ENCODE results near the gene PPM1L.

The PPM1L gene

DNA sequence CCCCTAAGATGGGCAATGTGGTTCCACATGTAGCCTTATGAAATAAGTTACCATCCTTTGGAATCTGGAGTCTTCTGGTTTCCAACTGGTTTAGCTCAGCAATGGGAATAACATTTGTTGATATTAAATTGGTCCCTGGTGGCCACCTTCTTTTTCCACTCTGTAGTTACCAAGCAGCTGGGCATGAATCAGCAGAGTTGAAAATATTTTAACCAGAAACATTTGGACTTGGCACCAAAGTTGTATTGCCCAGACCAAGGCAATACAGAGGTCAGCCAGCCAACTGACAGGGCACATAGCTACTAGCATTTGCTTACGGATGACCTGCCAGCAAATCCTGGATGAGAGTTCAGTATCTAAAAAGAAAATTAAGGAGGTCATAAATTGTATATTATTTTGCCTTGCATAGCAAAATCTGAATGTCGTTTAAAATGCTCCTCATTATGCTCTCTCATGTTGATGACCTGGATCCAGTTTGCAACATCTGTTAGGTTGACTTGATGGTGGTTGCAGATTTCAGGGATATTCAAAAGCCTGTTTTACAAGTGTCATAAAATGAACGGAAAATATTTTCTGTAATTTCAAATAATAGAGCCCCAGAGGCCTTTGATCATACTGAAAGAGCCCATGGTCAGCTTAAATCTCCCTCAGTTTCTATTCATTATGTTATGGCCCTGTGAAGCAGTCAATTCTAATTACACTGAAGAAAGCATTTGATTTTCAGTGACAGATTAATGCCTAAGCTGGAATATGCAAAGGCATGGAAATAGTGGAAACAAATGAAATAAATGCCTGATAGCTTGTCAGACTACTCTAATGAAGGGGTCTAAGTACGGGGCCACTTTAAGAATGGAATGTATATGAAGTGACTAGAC is 54.6 kb downstream of the PPM1L start:
- no peak for DNase-seq

GRCh38 chr3:160811237-160811548 is 55.2 kb downstream of the PPM1L start:
- no peak for DNase-seq

DNA sequence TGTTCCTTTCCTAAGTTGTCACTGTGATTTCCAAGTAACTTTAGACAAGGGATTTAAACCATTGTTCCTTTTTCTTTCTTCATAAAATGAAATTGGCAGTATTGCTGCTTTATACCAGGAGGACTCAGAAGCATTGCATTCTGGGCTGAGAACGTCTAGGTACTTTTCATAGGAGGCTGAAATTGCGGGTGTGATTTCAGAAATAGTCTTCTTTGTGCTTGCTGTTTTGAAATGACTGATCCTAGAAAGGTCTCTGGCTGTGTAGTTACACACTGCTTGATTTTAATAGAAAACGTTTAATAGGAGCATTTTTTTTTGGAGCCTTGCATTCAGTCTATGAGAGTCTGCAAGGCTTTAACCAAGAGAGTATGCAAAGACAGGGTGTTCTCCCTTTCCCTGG is 56.3 kb downstream of the PPM1L start:
- DNase-seq: no peak

DNA sequence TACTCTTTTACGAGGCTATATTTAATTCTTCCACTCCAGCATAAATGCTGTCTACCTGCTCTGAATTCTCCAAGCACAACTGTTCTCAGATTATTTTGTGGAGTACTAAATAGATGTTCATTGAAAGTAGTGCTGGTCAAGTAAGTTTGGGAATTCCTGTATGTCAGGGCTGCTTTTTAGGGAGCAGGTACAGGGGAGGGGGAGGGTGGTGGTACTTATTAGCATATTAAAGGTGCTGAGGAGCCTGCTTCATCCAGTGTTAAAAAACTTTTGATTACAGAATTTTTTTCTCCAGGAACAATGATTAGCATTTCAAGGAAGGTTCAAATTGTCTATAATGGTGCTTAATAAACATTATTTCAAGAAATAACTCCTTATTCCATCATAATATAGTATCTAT is 59.2 kb downstream of the PPM1L start:
- no peak for DNase-seq

DNA sequence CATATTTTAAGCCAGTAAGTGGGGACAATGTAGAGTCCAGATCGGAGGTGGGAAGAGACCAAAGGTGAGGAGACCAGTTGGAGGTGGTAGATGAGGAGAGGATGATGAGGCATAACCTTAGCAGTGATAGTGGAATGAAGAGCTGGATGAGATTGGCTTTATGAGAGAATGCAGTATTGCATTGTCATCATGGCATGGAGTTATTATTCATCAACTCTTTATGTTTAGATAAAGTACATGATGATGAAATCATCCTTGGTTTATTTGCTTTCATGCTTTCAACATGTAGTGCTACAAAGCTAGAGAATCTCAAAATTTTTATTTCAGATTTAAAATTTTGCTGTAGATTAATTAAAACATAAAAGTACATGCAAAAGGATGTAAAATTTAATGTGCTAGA is 64.0 kb downstream of the PPM1L start:
- DNase-seq: no peak

DNA sequence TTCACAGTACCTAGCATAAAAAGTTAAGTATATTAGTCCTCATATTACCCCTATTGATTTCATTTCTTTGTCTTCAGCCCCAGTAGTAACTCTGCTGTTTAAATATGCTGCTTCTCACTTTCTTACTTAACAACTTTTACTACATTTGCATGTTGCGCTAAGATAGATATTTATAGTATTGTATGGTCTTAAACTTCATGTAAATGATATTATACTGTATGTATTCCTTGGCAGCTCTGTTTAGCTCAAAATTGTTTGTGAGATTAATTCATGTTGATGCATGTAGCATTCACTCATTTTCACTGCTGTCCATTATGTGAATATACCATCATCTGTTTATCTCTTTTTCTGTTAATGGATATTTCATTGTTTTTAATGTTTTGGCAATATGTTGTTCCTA is 64.4 kb downstream of the PPM1L start:
- no peak for DNase-seq

GRCh38 chr3:160822936-160823335 is 66.9 kb downstream of the PPM1L start:
- DNase-seq: no peak

GRCh38 chr3:160825311-160825800 is 69.3 kb downstream of the PPM1L start:
- no peak for DNase-seq

DNA sequence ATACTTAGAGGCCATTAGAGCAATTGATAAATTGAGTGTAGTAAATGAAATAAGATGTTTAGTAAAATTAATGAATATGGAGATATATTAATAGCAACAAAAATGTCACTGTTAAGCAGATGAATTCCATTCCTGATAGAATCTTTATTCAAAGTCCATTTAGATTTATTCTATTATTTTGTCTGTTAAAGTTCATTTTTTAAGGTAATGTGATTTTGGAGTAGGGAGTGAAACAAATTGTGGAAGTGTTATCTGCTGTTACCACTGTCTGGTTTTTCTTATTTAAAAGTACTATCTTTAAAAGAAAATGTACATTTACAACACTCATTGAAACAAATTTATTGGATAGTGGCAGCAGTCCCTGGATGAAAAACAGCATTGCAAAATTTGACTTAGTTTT is 70.4 kb downstream of the PPM1L start:
- DNase-seq: no peak

DNA sequence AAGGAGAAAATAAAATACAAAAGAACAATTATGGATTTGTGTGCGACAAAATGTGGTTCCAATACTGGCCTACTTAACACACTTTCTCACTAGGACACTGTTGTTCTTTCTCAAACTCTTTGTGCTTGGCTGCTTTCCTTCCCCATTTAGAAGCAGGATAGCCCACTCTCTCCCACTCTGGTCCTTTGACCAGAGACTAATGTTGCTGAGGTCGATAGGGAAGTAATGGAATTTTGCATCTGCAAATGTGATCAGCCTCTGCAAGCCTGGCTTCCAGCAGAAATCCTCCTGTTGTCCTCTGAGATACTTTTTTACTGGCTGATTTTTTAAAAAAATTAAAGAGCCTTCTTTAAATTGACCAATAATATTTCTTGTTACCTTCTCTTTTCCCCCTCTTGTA is 71.0 kb downstream of the PPM1L start:
- no peak for DNase-seq

DNA sequence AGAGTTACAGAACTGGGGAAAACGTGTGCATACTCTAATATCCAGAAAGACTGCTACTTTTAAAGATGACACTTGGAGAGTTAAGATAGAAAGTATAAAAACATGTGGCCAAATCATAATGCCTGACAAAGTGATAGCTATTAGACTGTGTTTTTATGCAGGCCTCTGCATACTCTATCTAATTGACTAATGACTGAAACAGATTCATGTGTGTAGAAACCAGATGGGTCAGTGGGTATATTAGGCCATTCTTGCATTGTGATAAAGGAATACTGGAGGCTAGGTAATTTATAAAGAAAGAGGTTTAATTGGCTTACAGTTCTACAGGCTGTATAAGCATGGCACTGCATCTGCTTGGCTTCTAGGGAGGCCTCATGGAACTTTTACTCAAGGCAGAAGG is 71.5 kb downstream of the PPM1L start:
- DNase-seq: no peak

DNA sequence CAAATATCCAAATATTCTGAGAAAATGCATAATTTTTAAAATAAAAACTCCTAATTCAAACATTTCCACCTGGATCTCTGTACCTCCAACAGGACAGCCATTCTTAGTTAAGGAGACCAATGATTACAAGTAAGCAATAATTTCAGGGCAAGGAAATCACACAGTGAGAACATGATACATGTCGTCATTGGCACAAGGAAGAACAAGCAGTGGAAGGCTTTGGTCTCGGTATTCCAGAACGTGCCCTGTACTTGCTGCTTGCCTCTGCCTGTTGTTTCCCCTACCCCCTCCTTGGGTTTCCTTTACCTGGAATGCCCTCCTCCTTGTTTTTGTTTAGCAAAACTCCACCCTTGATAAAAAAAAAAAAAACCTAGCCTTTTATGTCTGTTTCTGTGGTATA is 72.8 kb downstream of the PPM1L start:
- DNase-seq: no peak

GRCh38 chr3:160829486-160830009 is 73.5 kb downstream of the PPM1L start:
- no peak for DNase-seq

- no peak for DNase-seq
These were observed 74.8 kb downstream of the PPM1L start for GRCh38 chr3:160830796-160831195.

DNA sequence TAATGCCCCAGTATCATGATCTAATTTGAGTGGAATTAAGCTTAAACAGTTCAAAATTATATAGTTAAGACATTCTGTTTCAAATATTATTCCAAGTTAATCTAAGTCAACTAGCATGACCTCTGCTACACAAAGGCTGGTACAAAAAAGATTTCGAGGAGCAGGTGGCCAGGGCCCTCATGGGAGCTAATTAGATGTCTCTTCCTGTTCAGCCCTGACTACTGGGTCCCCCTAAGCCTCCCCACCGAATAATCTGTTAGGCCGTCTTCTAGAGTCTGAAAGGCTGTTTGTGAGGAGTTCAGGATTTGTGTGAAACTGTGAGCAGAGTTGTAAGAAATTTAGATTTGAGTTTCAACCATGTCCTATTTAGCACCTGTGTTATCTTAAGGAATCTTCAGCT is 75.4 kb downstream of the PPM1L start:
- DNase-seq: no peak

DNA sequence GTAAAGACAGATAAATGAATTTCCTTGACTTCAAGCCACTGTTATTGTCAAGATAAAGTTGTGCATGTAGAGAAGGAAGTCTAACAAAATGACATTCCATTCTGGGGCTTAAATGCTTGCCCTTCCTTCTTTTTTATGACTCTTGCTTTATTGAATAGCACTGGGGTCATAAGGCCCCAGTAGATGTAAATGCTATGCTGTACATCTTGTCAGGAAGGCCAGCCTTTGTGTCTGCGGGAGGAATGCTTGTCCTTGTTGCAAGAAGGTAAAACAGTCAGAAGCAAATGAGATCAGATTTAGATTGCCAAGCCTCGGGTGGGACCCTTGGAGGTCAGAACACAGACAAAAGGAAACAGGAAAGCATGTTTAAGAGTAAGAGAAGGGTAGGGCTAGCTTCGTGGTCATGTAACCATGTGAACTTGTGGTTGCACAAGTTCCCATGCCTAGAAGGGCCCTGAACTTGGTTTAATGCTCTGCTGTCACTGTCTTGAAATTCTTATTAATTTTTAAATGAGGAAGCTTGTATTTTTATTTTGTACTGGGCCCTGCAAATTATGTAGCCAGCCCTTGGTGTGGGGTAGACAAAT is 81.5 kb downstream of the PPM1L start:
- DNase-seq: no peak

DNA sequence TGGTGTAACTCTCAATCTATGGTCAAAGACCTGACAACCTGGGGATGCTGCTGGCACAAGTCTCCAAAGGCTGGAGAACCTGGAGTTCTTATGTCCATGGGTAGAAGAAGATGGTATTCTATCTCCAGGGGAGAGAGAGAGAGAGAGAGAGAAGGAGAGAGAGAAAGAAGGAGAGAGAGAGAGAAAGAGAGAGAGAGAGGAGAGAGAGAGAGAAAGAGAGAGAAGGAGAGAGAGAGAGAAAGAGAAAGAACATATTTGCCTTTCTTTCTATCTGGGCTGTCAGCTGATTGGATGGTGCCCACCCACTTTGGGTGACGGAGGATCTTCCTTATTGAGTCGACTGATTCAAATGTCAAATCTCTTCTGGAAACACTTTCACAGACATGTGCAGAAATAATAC is 84.6 kb downstream of the PPM1L start:
- no peak for DNase-seq

- DNase-seq: no peak
These were observed 85.4 kb downstream of the PPM1L start for GRCh38 chr3:160841455-160841854.

DNA sequence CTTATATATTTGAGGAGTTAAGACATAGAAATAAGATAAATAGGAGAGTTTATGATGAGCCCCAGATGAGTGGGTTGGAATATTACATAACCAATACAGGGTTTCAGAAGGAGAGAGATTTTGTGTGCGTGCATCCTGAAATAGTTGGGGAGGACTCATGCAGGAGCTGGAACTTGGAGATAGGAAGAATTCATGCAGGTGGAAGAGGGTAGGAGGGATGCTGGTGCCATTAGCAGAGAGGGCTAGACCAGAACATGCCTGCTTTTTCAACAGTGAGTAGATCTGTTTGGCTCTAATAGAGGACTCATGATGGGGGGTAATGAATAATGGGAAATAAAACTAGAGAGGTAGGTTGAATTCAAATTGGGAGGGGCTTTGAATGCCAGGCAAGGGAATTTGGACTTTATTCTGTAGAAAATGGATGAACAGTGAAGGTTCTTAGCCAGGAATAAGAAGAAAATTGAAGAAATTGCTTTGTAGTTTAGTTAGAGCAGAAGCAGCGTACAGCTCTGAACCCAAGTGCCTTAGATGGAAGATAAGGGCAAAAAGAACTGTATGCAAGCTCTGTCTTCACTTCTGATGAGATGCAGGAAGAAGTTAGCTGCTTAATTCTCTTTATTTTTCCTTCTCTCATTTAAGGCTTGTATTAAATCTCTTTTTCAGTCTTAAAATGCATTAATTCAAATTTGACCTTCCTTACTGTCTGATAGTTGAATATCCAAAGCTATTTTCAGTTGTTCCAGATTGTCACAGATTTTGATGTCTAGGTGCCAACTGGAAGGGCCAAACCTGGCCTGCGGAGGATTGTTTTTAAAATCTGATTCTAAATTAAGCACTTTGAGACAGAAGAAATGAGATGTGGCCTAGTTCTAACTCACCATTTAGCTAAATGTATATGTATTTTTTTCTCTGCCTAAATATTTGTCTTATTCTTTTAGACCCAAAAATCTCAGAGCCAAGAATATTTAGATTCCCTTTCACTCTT is 86.3 kb downstream of the PPM1L start:
- no peak for DNase-seq

DNA sequence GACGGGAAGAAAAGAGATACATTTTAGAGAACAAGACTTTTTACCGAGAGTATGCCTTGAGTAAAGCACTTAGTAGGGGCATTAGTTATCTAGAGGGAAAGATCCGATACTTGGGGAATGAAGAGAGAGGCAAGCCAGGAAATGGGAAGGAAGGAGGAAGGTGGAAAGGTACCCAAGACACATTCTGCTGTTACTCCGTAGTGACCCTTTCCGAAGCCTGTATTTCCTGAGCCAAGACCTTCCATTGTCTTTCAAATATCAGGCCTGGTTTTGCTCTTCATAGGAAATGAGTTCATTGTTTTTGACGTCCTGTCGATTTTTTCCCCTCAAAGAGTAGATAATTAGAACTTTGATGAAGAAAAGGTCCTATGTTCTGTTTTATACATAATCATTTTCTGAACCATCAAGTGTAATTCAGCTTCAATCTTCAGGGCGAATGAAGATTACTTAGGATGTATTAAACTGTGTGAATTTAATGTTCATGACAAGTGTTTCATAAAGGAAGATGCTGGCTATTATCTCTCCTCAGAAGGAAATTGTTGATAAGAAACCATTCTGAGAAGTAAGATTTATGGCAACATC is 95.7 kb downstream of the PPM1L start:
- DNase-seq: no peak

DNA sequence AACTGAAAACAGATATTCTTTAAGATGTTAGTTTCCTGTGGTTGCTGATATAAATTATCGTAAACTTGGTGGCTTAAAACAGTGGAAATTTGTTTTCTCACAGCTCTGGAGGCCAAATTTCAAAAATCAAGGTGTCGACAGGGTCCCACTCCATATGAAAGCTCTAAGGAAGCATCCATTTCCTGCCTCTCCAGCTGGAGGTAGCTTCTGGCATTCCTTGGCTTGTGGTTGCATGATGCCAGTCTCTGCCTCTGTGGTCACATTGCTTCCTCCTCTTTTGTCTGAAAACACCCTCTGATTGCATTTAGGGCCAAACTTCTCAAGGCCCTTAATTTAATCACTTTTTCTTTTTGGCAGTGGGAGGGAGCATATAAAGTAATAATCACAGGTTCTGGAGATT is 96.8 kb downstream of the PPM1L start:
- no peak for DNase-seq

DNA sequence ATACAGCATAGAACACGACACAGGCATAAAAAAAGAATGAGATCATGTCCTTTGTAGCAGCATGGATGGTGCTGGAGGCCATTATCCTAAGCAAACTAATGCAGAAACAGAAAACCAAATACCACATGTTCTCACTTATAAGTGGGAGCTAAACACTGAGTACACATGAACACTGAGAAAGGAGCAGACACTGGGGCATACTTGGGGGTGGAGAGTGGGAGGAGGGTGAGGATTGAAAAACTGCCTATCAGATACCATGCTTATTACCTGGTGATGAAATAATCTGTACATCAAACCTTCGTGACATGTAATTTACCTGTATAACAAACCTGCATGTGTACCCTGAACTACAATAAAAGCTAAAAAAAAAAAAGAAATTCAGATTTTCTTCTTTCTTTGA is 100.4 kb downstream of the PPM1L start:
- DNase-seq: no peak
